NCI-H2227 treated with DMSO at 0.1 percent for 48 hours (cell line): Measurements from ENCODE around the gene UNC5A.

Source experiments
- DNase-seq: peaks from one replicate; lab custom pipeline; 2025; lab: John Stamatoyannopoulos, UW

Gene UNC5A

DNA sequence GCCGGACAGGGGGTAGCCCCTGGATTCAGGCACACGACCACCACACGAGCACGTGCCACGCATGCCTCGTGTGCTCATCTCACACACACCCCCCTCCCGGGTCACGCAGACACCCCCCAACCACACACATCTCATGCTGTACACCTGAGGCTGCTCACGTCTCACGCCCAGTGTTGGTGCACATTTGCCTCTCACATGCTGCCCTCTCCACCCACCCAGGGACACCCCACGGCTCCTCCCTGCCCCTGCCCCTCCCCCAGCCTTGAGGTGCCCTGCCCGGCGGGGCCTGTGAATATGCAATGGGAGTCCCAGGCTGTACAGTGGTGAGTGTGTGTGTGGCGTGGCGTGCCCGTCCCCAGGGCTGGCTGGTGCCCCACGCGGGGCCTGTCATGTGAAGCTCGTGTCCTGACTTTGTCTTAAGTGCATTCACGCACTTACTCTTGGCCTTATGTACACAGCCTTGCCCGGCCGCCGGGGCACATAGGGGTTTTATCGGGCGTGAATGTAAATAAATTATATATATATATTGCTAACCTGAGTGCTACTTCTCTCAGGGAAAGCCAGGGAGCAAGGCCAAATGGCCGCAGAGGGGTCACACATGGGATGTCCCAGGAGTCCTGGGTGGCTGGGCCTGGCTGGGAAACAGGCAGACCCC lies 70.1 kb downstream of the UNC5A start:
- no peak for DNase-seq

DNA sequence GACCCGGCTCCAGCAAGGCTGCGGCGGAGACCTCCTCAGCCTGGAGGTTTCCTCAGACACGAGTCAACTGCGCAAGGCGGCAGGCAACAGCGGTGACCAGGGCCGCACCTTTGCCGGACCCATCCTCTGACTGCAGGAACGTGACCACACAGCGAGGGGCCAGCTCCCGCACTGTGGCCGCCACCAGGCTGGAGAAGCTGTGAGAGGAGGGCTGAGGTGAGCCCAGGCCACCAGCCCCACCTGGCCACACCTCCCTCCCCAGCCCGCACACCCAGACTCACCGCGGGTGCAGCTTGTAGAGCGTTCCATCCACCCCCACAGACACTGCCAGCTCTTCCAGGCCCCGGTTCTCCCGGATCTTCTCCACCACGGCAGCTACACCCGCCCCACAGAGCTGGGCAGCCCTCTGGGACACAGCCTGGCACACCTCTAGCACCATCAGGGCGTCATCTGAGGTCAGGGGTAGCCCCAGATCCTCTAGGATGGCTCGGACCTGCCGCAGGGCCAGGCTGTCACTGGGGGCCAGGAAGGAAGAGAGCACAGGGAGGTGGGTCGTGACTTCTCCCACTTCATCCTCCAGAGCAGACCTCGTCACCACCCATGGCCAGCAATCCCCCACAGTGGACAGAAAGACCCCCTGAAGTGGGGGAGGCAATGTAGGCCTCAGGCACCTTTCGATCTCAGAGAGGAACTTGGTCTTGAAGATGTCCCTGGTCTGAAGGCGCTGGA lies 70.8 kb downstream of the UNC5A start:
- no peak for DNase-seq

DNA sequence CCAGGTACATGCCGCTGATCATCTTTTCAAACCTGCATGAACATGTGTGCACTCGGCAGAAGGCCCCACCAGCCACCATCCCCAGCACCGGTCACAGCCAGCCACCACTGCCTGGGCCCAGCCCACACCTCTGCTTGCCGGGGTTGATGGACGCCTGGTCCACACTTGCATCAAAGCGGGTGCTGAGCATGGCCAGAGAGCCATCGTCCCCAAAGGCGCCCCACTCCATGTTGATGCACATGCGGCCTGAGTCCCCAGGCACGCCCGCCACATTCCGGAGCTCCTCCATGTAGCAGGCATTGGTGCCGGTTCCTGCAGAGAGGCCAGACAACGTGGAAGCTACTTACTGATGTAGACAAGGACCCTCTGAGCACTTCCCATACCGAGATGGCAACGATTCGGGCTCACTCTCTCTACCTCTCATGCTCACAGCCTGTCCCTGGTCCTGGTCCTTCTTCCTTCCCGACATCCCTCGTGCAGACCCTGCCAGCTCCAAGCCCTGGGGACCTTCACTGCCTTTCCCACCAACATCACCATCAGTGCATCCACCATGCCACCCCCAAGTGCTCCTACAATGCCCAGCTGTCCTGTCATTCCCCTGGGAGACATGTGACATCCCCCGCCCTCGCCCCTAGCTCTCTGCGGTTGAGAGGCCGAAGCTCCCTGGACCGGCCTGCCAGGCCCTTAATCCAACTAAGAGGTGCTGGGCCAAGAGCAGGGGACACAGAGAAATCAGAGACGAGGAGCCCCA lies 71.6 kb downstream of the UNC5A start:
- DNase-seq: no peak

DNA sequence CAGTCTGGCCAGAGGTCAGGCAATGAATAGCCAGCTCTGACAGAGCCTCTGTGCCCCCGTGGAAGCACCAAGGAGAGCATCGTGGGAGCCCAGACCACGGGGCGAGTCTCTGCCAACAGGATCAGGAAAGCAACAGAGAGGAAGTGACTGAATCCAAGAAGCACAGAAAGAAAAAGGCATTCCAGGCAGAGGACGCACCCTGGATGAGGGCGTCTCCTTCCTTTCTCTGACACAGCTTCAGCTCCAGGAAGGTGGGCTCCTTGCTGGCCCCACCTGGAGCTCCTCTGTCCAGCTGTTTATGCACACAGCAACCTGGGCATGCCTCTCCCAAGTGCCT lies 72.2 kb downstream of the UNC5A start:
- DNase-seq: no peak

DNA sequence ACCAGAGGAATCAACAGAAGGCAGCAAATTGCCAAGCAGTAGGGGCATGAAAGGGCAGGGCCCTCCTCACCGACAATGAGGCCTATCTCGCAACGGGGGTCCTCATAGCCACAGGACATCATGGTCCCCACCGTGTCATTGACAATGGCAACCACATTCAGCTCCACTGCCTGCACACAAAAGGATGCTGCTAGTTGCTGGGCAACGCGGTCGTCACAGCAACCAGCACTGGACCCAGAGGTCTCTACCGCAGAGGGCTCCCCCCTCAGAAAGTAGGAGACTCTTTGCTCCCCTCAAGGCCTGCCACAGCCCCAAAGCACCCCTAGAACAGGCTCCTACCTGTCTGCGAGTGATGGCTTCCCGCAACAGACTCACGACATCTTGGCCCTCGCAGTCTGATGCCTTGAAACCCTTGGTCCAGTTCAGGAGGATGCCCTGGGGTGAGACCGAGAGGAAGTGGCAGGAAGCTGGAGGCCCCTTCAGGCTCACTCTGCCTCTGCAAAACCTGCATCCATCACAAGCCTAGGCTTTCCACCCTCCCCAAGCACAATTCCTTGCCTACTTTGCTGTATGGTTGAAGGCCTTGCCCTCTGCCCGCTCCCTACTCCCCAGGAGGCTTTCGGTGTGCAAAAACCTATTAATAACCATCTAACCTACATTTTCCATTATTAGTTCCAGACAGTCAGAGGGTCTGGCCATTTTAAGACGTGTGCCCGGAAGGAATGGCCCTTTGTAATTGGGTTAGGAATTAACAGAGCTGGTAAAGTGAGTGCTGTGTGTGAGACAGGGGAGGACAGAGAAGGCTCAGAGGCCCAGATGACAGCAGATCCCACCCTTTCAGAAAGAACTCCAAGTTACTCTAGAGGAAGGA lies 73.6 kb downstream of the UNC5A start:
- DNase-seq: peak; percentile 14

DNA sequence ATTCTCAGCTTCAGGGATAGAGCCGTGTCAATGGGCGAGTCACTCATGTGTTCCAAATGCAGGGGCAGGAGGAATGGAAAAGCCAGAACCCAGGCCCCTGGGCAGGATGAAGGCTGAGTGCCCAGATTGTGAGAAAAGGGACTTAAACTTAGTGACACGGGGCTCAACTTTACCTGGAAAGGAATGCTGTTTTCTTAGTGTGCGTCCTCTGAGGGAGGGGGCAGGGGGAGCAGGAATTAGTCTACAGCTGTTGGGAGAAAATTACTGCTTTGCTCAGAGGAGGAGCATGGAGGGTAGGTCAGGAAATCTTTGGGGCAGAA lies 74.2 kb downstream of the UNC5A start:
- DNase-seq: no peak

DNA sequence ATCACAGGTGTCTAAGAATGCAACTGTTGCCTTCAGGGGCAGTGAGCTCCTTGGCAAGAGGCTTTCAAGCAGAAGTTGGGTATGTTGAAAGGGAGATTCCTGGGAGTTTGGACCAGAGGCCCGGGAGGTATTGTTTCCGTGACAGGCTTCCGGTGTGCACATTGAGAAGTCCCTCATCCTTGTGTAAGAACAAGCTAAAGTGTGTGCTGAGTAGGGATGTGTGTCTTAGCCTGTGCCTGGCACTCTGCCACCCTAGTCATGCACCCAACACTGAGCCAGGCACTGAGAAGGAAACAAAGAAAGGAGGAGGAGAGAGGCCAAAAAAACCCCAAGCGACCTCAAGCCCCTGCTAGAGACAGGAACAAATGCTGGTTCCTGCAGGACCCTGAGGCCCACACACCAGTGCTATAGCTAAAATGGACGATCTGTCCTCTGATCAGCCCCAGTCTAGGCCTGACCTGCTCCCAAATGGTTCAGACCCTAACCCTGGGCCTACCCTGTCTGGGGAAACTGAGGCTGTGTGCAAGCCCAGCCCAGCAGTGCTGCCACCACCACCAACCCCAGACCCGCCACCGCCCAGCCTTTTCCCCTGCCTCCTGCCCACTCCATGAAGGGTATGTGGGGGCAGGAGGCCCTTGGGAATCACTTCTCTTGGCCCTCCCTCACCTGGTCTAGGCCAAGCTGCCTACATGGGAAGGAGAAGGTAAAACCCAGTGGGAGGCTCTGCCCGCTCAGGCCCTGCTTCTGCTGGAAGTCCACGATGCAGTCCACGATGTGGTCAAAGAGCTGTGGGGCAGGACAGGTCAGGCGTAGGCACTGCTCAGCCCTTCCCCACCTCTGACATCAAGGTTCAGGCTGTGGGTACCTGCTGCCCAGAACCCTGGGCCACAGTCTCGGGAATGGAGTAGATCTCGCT lies 76.2 kb downstream of the UNC5A start:
- DNase-seq: no peak

DNA sequence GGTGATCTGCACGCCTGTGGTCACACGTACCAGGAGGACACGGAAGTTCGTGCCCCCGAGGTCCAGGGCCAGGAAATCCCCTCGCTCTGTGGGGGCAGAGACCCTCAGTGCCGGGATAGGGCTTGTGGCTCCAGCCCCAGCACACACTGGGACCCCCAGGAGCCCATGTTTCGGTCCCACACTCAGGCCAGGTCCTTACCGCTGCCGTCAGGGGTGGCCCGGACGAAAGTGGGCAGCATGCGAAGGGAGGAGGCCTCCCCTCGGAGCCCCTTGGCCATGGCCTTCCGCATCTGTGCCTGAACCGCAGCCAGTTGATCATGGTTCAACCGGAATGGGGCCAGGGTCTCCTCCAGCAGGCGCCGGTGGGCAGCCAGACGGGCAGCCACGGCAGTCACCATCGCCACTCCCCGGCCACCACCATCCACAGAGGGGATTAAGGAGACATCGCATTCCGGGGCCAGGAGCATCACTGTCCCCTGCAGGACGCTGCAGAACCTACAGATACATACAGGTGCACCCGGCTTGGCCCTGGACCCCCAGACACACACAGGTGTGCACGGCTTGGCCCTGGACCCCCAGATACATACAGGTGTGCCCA lies 77.0 kb downstream of the UNC5A start:
- DNase-seq: no peak

DNA sequence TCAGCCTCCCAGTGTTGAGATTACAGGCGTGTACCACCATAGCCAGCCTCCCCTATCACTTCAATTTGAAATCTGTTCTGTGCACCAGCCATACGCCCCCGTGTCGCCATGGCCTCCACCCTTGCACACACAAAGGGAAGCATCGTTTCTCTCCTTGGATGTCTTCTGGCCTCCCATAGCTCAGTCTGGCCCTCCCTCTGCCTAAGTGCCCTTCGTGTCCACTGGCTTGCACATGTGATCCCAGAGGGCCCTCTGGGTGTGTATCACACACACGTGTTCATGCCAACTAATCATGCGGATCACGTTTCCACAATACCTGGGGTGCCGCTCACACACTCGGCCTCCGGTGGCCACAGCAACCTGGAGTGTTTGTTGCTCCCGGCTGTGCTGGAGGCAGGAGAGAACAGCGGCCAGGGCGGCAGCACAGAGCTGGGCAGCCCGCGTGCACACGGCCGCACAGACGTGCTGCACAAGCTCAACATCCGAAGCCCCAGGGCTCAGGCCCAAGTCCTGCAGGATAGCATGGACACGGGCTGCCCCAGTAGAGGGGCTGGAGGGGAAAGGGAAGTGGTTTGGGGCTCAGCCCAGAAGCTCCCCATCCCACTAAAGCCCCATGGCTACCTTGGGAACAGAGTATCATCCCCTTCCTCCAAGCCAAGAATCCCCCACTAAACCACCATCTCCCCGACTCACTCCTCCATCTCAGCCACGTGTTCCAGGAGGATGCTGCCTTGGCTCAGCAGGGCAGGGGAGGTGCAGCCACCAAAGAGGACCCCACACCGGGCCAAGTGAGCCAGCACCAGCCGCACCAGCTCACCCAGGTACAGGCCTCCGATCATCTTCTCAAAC lies 77.9 kb downstream of the UNC5A start:
- DNase-seq: no peak

DNA sequence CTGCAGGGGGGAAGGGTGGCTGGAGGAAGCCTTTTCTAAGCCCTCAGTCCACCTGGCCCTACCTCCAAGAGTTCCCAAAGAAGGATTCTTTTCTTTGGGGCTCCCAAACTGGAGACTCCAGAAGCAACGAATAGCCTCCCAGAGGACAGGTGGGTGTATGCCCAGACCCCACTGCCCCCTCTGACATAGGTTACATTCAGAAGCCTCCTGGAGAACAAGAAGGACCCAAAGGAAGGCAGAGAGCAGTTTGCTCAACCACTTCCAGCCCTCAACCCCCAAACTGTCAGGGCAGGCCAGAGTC lies 78.5 kb downstream of the UNC5A start:
- DNase-seq: no peak

DNA sequence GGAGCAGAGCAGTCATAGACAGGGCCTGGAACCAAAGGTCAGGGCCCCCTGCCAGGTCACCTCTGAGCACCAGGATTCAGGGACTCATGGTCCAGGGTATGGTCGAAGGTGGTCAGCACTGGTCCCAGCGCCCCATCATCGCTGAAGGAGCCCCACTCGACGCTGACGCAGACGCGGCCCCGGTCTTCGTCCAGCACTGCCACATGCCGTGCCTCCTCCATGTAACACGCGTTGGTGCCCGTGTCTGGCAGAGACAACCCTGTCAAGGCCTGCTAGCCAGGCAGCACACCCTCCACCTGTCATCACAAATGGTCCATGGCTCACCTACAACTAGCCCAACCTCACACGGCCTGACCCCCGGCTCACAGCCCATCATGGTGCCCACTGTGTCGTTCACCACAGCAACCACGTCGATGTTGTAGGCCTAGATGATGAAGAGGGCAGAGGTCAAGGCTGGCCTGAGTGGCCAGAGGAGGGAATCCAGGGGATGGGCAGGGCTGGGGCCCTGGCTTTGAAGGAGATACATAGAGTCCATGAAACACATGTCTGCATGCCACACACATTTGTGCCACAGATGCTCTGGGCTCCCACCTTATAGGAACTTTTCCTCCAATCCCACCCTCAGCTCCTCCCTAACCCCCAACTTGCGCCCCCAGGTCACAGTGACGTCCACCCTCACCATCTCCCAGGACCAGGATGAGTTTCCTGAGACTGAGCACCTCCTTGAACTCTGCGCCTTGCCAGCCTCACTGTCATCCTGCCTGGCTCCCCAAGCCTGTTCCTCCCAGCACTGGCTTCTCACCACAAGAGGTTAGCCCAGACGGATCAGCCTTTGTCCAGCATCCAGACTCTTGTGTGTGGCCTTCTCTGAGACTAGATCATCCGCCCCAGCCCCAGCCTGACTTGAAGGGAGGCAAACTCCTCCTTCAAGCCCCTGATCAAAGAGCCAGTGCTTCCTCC lies 79.2 kb downstream of the UNC5A start:
- no peak for DNase-seq

DNA sequence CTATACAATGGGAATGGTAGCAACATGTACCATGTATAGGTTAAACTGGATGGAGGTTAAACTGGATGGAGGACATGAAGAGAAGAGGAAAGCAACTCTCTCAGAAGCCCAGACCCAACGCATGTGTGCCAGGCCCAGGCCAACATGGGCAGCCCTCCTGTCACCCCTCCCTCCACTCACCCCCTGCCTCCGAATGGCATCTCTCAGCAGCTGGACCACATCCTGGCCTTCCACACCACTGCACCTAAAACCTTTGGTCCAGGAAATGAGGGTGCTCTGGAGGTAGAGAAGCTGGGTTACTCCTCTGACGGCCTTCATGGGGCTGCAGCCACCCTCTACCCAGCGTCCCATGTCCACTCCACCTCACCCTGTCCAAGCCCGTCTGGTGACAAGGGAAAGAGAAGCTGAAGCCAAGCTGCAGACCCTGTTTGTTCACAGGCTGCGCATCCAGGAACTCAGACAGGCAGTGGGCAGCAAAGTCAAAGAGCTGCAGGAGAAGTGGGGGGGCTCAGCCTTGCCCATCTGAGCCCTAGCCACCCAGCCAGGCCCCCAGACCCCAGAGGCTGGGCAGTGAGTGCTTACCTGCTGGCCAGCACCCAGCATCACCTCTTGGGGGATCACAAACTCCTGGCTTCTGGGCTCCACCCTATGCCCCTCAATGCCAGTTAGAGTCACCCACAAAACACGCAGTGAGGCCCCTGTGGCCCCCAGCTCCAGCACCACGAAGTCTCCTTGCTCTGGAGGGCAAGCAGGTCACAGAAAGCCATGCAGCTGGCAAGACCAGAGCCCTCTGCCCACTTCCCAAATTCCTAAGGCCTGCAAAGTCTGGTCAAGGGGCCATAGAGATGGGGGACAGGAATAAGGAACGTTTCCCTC lies 80.3 kb downstream of the UNC5A start:
- no peak for DNase-seq

DNA sequence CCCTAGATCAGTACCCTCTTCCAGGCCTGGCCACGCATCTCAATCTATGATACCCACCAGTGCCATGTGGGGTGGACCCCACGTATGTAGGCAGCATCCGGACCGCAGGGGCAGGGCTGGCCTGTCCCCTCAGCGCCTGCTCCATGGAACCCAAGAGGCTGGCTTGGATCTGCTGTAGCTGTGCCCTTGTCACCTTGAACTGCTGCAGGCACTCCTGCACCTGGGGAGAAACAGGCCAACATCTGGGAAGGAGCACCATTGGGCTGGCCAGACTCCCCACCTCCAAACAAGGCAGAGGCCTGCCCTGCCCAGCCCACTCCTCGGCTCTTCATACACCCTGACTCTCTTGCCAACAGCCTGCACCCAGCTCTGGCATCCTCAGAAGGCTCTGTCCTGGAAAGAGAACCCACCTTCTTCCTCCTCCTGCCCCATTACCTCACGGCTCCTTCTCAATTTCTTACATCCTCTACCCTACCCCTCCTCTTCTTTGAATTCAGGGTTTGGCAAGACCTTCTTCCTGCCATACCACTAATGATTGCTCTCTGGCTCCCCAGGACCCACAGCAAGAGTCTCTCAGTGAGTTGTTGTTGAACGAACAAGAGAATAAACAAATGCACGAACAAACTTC lies 81.1 kb downstream of the UNC5A start:
- DNase-seq: no peak

DNA sequence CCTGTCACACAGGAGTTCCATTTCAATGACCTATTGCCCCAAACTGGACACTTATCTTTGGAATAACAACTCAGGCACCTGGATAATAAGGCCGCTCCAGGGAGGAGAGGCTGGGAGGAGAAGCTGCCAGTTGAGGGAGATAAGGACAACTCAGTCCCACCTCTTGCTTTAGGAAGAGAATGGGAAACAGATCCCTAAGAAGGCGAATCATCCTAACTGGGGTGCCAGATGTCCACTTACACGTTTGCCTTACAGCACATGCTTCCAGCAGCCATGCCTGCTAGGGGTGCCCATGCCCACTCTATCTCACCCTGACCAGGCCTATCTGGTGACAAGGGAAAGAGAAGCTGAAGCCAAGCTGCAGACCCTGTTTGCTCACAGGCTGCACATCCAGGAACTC lies 82.3 kb downstream of the UNC5A start:
- DNase-seq: no peak

DNA sequence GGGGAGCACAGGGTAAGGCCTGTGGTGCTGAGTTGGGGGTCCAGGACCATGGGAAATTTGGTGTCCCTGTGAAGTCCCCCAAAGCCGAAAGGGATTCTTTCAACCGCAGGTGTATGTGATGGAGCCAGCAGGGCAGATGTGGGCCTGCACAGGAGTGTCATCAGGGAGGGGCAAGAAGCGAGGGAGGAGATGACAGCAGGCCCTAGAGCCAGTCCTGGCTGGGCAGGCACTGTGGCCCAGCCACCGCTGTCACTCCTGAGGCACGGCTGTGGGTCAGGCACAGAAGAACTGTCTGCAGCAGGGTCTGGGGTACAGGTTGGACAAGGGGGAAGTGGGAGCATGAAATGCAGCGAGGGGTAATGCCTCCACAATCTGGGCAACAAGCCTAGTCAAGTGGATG lies 83.9 kb downstream of the UNC5A start:
- DNase-seq: no peak

DNA sequence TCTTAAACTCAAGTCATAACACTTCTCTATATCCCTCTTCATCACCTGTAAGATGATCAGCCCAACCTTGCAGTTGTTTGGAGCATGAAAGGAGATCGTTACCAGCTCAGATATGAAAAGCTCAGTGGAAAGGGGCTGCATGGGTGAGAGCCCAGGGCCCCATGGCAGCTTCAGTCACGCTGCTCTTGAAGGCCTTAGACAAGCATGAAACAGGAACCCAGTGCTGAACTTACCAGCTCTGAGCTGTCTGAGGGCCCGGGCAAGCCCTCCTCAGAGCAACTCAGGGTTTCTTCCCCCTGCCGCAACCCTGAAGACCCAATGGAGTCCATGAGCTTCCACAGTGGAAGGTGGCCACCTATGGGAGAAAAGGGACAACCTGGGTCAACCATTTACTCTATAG lies 85.5 kb downstream of the UNC5A start:
- no peak for DNase-seq

DNA sequence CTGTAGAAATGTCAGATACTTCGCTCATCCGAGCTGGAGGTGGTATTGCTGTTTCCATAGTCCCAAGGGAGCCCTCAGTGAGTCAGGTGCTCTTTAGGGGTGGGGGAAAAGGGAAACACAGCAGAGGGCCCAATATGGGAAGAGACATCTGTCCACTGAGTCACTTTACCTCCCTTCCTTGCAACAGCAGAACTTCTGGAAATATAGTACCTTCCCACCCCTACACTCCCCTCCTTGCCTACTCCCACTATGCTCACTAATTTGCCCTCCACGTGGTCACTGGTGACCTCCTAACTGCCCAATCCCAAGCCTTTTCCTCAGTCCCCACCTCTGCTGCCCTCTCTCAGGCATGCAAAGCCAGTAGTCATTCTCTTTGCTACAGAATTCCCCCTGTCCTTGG lies 86.9 kb downstream of the UNC5A start:
- DNase-seq: no peak
